Sigmoid colon (tissue), 4 donors: ENCODE data around the gene RCAN1.

Experiments
- EP300 ChIP-seq, 4 donors: sonication (generic); formaldehyde crosslinking; IDR thresholded peaks; one replicate each; pipeline ENCODE4 v1.6.1; 2017; ENCODE audit warnings: antibody characterized with exemption in 4 of 4
- POLR2A ChIP-seq, 2 donors: fragments of 450-650 bp; IDR thresholded peaks; one replicate each; pipeline ENCODE4 v1.6.1; 2016; ENCODE audit warnings: antibody characterized with exemption in 2 of 2, mild to moderate bottlenecking in 2 of 2, moderate library complexity in 2 of 2
- POLR2AphosphoS5 ChIP-seq, 4 donors: sonication (generic); formaldehyde crosslinking; IDR thresholded peaks; one replicate each; pipeline ENCODE4 v1.6.1; 2017; ENCODE audit warnings: antibody characterized with exemption in 4 of 4
- TF ChIP-seq, protein P1 (sequence below), 4 experiments: fragments of 450-650 bp in 3 of 4; fragments of 200-600 bp in 1 of 4; IDR thresholded peaks; one replicate each; pipeline ENCODE4 v1.5.1; 2016 to 2019; ENCODE audit warnings: antibody characterized with exemption in 4 of 4, mild to moderate bottlenecking in 3 of 4, moderate library complexity in 2 of 4

DNA sequence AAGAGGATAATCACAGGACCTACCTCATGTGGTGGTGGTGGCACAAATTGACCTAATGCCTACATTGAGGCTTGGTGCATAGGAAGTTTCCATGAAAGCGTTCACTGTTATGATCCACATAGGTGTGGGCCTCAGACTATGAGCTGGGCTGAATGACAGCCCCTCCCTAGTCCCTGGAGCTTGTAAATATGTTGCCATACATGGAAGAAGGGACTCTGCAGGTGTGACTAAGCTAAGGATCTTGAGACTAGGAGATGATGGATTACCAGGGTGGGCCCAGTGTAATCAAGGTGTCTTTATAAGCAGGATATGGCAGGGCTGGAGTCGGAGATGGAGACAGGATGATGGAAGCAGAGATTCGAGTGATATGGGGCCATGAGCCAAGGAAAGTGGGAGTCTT, 71.9 kb downstream of the RCAN1 start:
- TF ChIP-seq, protein P1, sequence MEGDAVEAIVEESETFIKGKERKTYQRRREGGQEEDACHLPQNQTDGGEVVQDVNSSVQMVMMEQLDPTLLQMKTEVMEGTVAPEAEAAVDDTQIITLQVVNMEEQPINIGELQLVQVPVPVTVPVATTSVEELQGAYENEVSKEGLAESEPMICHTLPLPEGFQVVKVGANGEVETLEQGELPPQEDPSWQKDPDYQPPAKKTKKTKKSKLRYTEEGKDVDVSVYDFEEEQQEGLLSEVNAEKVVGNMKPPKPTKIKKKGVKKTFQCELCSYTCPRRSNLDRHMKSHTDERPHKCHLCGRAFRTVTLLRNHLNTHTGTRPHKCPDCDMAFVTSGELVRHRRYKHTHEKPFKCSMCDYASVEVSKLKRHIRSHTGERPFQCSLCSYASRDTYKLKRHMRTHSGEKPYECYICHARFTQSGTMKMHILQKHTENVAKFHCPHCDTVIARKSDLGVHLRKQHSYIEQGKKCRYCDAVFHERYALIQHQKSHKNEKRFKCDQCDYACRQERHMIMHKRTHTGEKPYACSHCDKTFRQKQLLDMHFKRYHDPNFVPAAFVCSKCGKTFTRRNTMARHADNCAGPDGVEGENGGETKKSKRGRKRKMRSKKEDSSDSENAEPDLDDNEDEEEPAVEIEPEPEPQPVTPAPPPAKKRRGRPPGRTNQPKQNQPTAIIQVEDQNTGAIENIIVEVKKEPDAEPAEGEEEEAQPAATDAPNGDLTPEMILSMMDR (IDR thresholded peaks at IDR 0.05): no peak
- TF ChIP-seq POLR2A (IDR thresholded peaks at IDR 0.05) (no peak), EP300 (IDR thresholded peaks at IDR 0.05) (no peak), POLR2AphosphoS5 (IDR thresholded peaks at IDR 0.05) (no peak)
